Psoas muscle (tissue), 8 donors: Measurements from ENCODE around the gene CNDP1. TPM values are rescaled to one million over a fixed set of nuclear protein-coding genes. Genes with fewer than 3 reads are reported as not detected.

ENCODE experiments used
- ATAC-seq, 4 donors: fragments of 200-7000 bp; cut with Tn5 transposase; one replicate each; pipeline ENCODE4 v1.9.1; 2020; ENCODE audit warnings: moderate library complexity in 3 of 4, mild to moderate bottlenecking in 2 of 4
- DNase-seq, 2 donors: peaks; one replicate each; pipeline ENCODE4 v3.0.0-alpha.2; 2020
- H3K27ac ChIP-seq: fragments of 200-600 bp; one replicate; pipeline ENCODE4 v1.8.0; 2022
- H3K27me3 ChIP-seq, 3 donors: fragments of 200-600 bp in 1 of 3; one replicate each; pipeline versions ENCODE4 v1.6.1 to v1.8.0; 2013 to 2022; ENCODE audit warnings: low read length in 2 of 3, mild to moderate bottlenecking in 2 of 3, moderate library complexity in 1 of 3; ENCODE audit not compliant: insufficient read depth in 3 of 3
- H3K36me3 ChIP-seq, 2 donors: fragments of 200-600 bp in 1 of 2; one replicate each; pipeline versions ENCODE4 v1.6.1 to v1.8.0; 2013 to 2022; ENCODE audit warnings: low read depth in 1 of 2, mild to moderate bottlenecking in 1 of 2, moderate library complexity in 1 of 2; ENCODE audit not compliant: insufficient read depth in 1 of 2
- H3K4me1 ChIP-seq: fragments of 200-600 bp; one replicate; pipeline ENCODE4 v1.8.0; 2022
- H3K4me3 ChIP-seq: fragments of 200-600 bp; one replicate; pipeline ENCODE4 v1.8.0; 2022; ENCODE audit warnings: mild to moderate bottlenecking
- H3K9me3 ChIP-seq: fragments of 200-600 bp; one replicate; pipeline ENCODE4 v1.8.0; 2022
- CTCF ChIP-seq: fragments of 200-600 bp; IDR thresholded peaks from one replicate; pipeline ENCODE4 v1.8.0; 2022; ENCODE audit warnings: antibody characterized with exemption
- WGBS, 3 donors: extraction: QIAGEN DNeasy Blood & Tissue Kit; methylation state at CpG; one replicate each; pipeline versions ENCODE4 v1.1.6 to v1.1.7; 2013; 5-methylcytosine and 5-hydroxymethylcytosine counted together
- intact Hi-C, 2 donors: fragments of 100-400 bp; cut with DNase I; formaldehyde crosslinking; loops; one replicate each; pipeline versions ENCODE4 v1.11.0 to v1.14.2; 2022
- polyA plus RNA-seq, 3 donors: library from polyadenylated mRNA; stranded (reverse); fragments of 200-250 nt; gene quantifications; one replicate each; pipeline ENCODE4 v1.2.3, GENCODE V29; 2013
- total RNA-seq, 4 donors: library from RNA; stranded (reverse); fragmentation: NEBNext Ultra II Directional in 2 of 4; extraction: Animal tissue kit (Norgen Biotek cat#: 25700) in 2 of 4; gene quantifications; one replicate each; pipeline versions ENCODE4 v1.2.1 to v1.2.4, GENCODE V29; 2021 to 2023
- donor health status: healthy with polysubstance abuse.
- donor health status: DM: no; HTN: no; CAD: no; lungs with moderate emphysema.
- donor health status: Bipolar disorder and iron deficiency.
- donor health status: healthy.
- donor health status: DM: yes; HTN: yes; CAD: no.
- donor health status: DM: no; HTN: no; CAD: no.
- donor health status: DM: no; HTN: no; CAD: no.
- donor health status: DM: yes; HTN: yes; CAD: no.

Gene CNDP1
- total and polyA plus RNA-seq, 7 donors, result 0.04 TPM; not detected in 6

GRCh38 chr18:74507927-74508326, 26.4 kb upstream of the CNDP1 start:
- DNase-seq (no peak), ATAC-seq (no peak)
- Histone ChIP-seq H3K27me3 (no peaks in the 10 kb centered on the region), H3K36me3 (peaks cover 15 to 98% of the 10 kb centered on the region in 2 donors), H3K27ac (no peak overlapping the region), H3K4me3 (no peak overlapping the region), H3K4me1 (no peaks in the 10 kb centered on the region), H3K9me3 (no peaks in the 10 kb centered on the region)
- 92% methylated on average over 14 of the region's 14 CpGs for WGBS, 3 donors
- no peak for TF ChIP-seq CTCF
- intact Hi-C loops, result no loop called here

GRCh38 chr18:74508366-74508765, 25.9 kb upstream of the CNDP1 start:
- DNase-seq (no peak), ATAC-seq (no peak)
- H3K4me3 ChIP-seq, result no peak overlapping the region
- 75 to 81% (median 75%) methylated on average over 9 of the region's 9 CpGs for whole genome bisulfite sequencing, 3 donors
- TF ChIP-seq CTCF, result no peak
- intact Hi-C loops, result no loop called here
- H3K36me3 ChIP-seq, result peaks cover 15 to 98% of the 10 kb centered on the region in 2 donors
- no peaks in the 10 kb centered on the region for H3K4me1 ChIP-seq
- no peaks in the 10 kb centered on the region for H3K9me3 ChIP-seq
- no peaks in the 10 kb centered on the region for H3K27me3 ChIP-seq
- no peak overlapping the region for H3K27ac ChIP-seq

GRCh38 chr18:74508821-74509225, 25.5 kb upstream of the CNDP1 start:
- no peaks in the 10 kb centered on the region for H3K27me3 ChIP-seq
- ATAC-seq (no peak), DNase-seq (no peak)
- H3K4me3 ChIP-seq, result no peak overlapping the region
- no peaks in the 10 kb centered on the region for H3K9me3 ChIP-seq
- intact Hi-C loops, result no loop called here
- no peaks in the 10 kb centered on the region for H3K4me1 ChIP-seq
- no peak for TF ChIP-seq CTCF
- H3K36me3 ChIP-seq, result peaks cover 15 to 98% of the 10 kb centered on the region in 2 donors
- H3K27ac ChIP-seq, result no peak overlapping the region
- 92 to 95% (median 93%) methylated on average over 11 of the region's 11 CpGs for WGBS, 3 donors

- Histone ChIP-seq H3K4me3 (no peak overlapping the region), H3K9me3 (no peaks in the 10 kb centered on the region), H3K27ac (no peak overlapping the region), H3K36me3 (peaks cover 15 to 98% of the 10 kb centered on the region in 2 donors), H3K4me1 (no peaks in the 10 kb centered on the region), H3K27me3 (no peaks in the 10 kb centered on the region)
- WGBS, 3 donors, result 84 to 87% (median 87%) methylated on average over 29 of the region's 29 CpGs
- TF ChIP-seq CTCF, result no peak
- ATAC-seq, result no peak
- DNase-seq, result no peak
- intact Hi-C loops, result no loop called here
Measured at GRCh38 chr18:74509856-74510769, 24.2 kb upstream of the CNDP1 start.
